Esophagus muscularis mucosa (tissue), 4 donors: ENCODE data around the gene MITD1.

Experiments used
- EP300 ChIP-seq: sonication (generic); formaldehyde crosslinking; IDR thresholded peaks from one replicate; pipeline ENCODE4 v1.6.1; 2017; ENCODE audit warnings: antibody characterized with exemption
- POLR2A ChIP-seq: fragments of 450-650 bp; IDR thresholded peaks from one replicate; pipeline ENCODE4 v1.6.1; 2017; ENCODE audit warnings: antibody characterized with exemption, moderate library complexity, mild to moderate bottlenecking, low read depth
- POLR2AphosphoS5 ChIP-seq, 2 donors: sonication (generic); formaldehyde crosslinking; IDR thresholded peaks; one replicate each; pipeline ENCODE4 v1.6.1; 2017; ENCODE audit warnings: antibody characterized with exemption in 2 of 2
- TF ChIP-seq, protein P1 (sequence below), 3 experiments: fragments of 200-600 bp in 2 of 3; fragments of 450-650 bp in 1 of 3; sonication (generic) in 2 of 3; IDR thresholded peaks; one replicate each; pipeline ENCODE4 v1.5.1; 2017 to 2019; ENCODE audit warnings: antibody characterized with exemption in 3 of 3, mild to moderate bottlenecking in 2 of 3, moderate library complexity in 1 of 3

- TF ChIP-seq, protein P1, sequence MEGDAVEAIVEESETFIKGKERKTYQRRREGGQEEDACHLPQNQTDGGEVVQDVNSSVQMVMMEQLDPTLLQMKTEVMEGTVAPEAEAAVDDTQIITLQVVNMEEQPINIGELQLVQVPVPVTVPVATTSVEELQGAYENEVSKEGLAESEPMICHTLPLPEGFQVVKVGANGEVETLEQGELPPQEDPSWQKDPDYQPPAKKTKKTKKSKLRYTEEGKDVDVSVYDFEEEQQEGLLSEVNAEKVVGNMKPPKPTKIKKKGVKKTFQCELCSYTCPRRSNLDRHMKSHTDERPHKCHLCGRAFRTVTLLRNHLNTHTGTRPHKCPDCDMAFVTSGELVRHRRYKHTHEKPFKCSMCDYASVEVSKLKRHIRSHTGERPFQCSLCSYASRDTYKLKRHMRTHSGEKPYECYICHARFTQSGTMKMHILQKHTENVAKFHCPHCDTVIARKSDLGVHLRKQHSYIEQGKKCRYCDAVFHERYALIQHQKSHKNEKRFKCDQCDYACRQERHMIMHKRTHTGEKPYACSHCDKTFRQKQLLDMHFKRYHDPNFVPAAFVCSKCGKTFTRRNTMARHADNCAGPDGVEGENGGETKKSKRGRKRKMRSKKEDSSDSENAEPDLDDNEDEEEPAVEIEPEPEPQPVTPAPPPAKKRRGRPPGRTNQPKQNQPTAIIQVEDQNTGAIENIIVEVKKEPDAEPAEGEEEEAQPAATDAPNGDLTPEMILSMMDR (IDR thresholded peaks at IDR 0.05): no peak
- TF ChIP-seq POLR2A (no peak), POLR2AphosphoS5 (IDR thresholded peaks at IDR 0.05) (no peak), EP300 (no peak)
These were observed 24.6 kb upstream of the MITD1 start for GRCh38 chr2:99205491-99205890.
